B cell (primary cell): ENCODE data around the gene TADA2A. TPM values are rescaled to one million over a fixed set of nuclear protein-coding genes. Genes with fewer than 3 reads are reported as not detected.
A peak's percentile ranks its signal among the peaks of the same experiment; 100 is the strongest.

Source experiments
- ATAC-seq: fragments of 200-7000 bp; cut with Tn5 transposase; one replicate; pipeline ENCODE4 v1.10.0; 2021; ENCODE audit warnings: low read depth, mild to moderate bottlenecking, moderate number of reproducible peaks, moderate library complexity
- CTCF ChIA-PET: fragments of 350-600 bp; sonication (Branson Sonifier 250); formaldehyde crosslinking; loops from one replicate; lab custom pipeline; 2021; ENCODE audit warnings: antibody characterized with exemption, inconsistent platforms; lab: Charles Lee
- POLR2A ChIA-PET: fragments of 350-600 bp; sonication (Branson Sonifier 250); formaldehyde crosslinking; loops from one replicate; lab custom pipeline; 2021; ENCODE audit warnings: antibody characterized with exemption; lab: Charles Lee
- DNase-seq: peaks from one replicate; pipeline ENCODE4 v3.0.0; 2013
- H2AFZ ChIP-seq: 2 replicates; pipeline ENCODE4 v1.6.1; 2012; ENCODE audit warnings: mild to moderate bottlenecking, low read depth, low read length; ENCODE audit not compliant: insufficient read depth, poor library complexity, severe bottlenecking
- H3K27ac ChIP-seq, 2 donors: 1 replicate in 1 of 2; 2 replicates in 1 of 2; pipeline ENCODE4 v1.5.1; 2012 to 2013; ENCODE audit warnings: low read length in 2 of 2, mild to moderate bottlenecking in 2 of 2, moderate library complexity in 1 of 2
- H3K27me3 ChIP-seq, 4 experiments: fragments of 200-600 bp in 1 of 4; sonication (generic) in 1 of 4; replicated peaks in 1 of 4; 1 replicate in 2 of 4; 2 replicates in 2 of 4; pipeline versions ENCODE4 v1.6.1 to v1.7.0; 2013 to 2016; ENCODE audit warnings: low read length in 3 of 4, mild to moderate bottlenecking in 2 of 4, mixed read lengths in 1 of 4, moderate library complexity in 1 of 4; ENCODE audit not compliant: insufficient read depth in 4 of 4, control insufficient read depth in 3 of 4; ENCODE audit errors: control extremely low read depth in 1 of 4
- H3K36me3 ChIP-seq, 2 experiments: replicated peaks in 1 of 2; 1 replicate in 1 of 2; 2 replicates in 1 of 2; pipeline versions ENCODE4 v1.6.1 to v1.7.1; 2013; ENCODE audit warnings: low read length in 1 of 2; ENCODE audit not compliant: insufficient read depth in 2 of 2, control insufficient read depth in 1 of 2; ENCODE audit errors: control extremely low read depth in 1 of 2, extremely low read depth in 1 of 2
- H3K4me1 ChIP-seq, 2 donors: fragments of 200-600 bp in 1 of 2; sonication (generic) in 1 of 2; 1 replicate in 1 of 2; 2 replicates in 1 of 2; pipeline versions ENCODE4 v1.5.1 to v1.6.1; 2013 to 2017; ENCODE audit warnings: low read length in 2 of 2; ENCODE audit not compliant: control insufficient read depth in 2 of 2, insufficient read depth in 2 of 2
- H3K4me2 ChIP-seq: replicated peaks from 2 replicates; pipeline ENCODE3; 2012; ENCODE audit warnings: mild to moderate bottlenecking, low read depth, low read length; ENCODE audit not compliant: poor library complexity, severe bottlenecking
- H3K4me3 ChIP-seq, 5 experiments: fragments of 200-600 bp in 1 of 5; sonication (generic) in 1 of 5; 1 replicate in 3 of 5; 2 replicates in 2 of 5; pipeline versions ENCODE4 v1.5.1 to v1.7.0; 2011 to 2016; ENCODE audit warnings: low read length in 4 of 5, mild to moderate bottlenecking in 4 of 5, low read depth in 2 of 5, control low read depth in 1 of 5, moderate library complexity in 1 of 5; ENCODE audit not compliant: insufficient read depth in 1 of 5; ENCODE audit errors: control extremely low read depth in 1 of 5, extremely low read depth in 1 of 5
- H3K79me2 ChIP-seq: fragments of 200-600 bp; sonication (generic); one replicate; pipeline ENCODE4 v1.6.0; 2016; ENCODE audit warnings: low read length; ENCODE audit not compliant: control insufficient read depth, insufficient read depth
- H3K9ac ChIP-seq: fragments of 200-600 bp; sonication (generic); 2 replicates; pipeline ENCODE4 v1.6.1; 2017; ENCODE audit warnings: mild to moderate bottlenecking, low read length, moderate library complexity
- H3K9me3 ChIP-seq, 3 donors: one replicate each; pipeline versions ENCODE4 v1.6.1 to v1.7.1; 2013; ENCODE audit warnings: low read length in 2 of 3; ENCODE audit not compliant: control insufficient read depth in 2 of 3, insufficient read depth in 1 of 3; ENCODE audit errors: control extremely low read depth in 1 of 3
- H4K20me1 ChIP-seq: 2 replicates; pipeline ENCODE4 v1.6.0; 2012; ENCODE audit warnings: mild to moderate bottlenecking, low read length; ENCODE audit not compliant: insufficient read depth, control insufficient read depth, poor library complexity, severe bottlenecking
- H3K27ac Mint-ChIP-seq: one replicate; pipeline ENCODE4 v1.8.0; 2021; ENCODE audit warnings: mixed read lengths
- H3K27me3 Mint-ChIP-seq: one replicate; pipeline ENCODE4 v1.8.0; 2021; ENCODE audit warnings: mixed read lengths
- H3K4me1 Mint-ChIP-seq: one replicate; pipeline ENCODE4 v1.8.0; 2021; ENCODE audit warnings: mixed read lengths
- H3K4me3 Mint-ChIP-seq: one replicate; pipeline ENCODE4 v1.8.0; 2021; ENCODE audit warnings: mixed read lengths
- H3K9me3 Mint-ChIP-seq: one replicate; pipeline ENCODE4 v1.8.0; 2022; ENCODE audit warnings: mixed read lengths; ENCODE audit not compliant: insufficient read depth
- CTCF ChIP-seq: fragments of 200-600 bp; IDR thresholded peaks from one replicate; pipeline ENCODE4 v1.8.0; 2022; ENCODE audit warnings: antibody characterized with exemption, mild to moderate bottlenecking
- EZH2 ChIP-seq: IDR thresholded peaks from 2 replicates; pipeline ENCODE4 v1.6.1; 2012; ENCODE audit warnings: borderline replicate concordance, low read depth, mild to moderate bottlenecking, moderate library complexity, low read length; ENCODE audit not compliant: insufficient read depth, poor library complexity, severe bottlenecking
- WGBS: methylation state at CpG from one replicate; pipeline ENCODE4 v1.1.5; 2013; ENCODE audit warnings: missing lambda C conversion rate; ENCODE audit not compliant: insufficient coverage; 5-methylcytosine and 5-hydroxymethylcytosine counted together
- intact Hi-C: fragments of 100-400 bp; cut with micrococcal nuclease; formaldehyde crosslinking; loops from one replicate; pipeline ENCODE4 v1.10.0; 2022
- polyA plus RNA-seq: library from polyadenylated mRNA; depleted of rRNA; stranded (reverse); fragments of >200 nt; gene quantifications from 2 replicates; pipeline ENCODE4 v1.2.3, GENCODE V29; 2012
- total RNA-seq, 2 donors: library from RNA; stranded (reverse); fragments of 120-200 nt in 1 of 2; gene quantifications; 1 replicate in 1 of 2; 2 replicates in 1 of 2; pipeline versions ENCODE4 v1.2.3 to v1.2.4, GENCODE V29; 2013 to 2022

The TADA2A gene
- total and polyA plus RNA-seq, 2 donors (not counting 1 experiment from before 2014, with no cell fraction given), result 10.9 to 43.3 TPM

DNA sequence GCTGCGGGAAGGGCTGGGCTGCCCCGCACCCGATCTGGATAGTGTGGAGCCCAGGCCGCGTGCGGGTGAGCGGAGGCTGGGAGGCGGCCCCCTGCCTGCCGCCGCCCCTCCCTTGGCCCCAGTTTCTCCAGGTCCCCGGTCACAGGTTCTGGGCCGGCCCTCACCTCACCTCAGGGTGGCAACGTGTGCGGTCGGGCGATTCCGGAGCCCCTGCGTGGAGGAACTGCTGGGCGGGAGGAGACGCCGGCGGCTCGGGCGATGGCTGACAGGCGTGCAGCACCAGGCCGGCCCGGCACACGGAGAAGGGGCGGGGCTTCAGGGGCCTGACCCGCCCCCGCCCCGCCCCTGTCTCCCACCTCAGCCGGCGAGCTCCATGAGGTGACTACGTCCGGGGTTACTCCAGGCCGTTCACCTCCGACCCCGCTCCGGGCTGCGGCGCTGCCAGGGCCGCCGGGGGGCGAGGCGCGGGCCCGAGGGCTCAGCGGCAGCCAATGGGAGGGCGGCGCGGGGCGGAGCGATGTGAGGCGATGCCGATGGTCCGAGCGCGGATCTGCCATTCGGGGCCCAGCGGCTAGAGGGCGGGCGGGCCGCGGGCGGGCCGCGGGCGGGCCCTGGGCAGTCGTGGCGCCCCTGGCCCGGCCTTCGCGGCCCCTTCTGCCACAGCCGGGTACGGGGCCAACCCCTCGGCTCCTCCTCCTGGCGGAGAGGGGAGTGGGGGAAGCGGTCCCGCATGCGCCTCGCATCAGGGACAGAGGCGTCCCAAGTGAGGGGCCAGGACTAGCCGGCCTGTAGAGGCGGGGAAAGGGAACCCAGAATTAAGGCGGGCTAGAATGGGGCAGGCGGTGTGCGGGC, 47.6 kb upstream of the TADA2A start:
- peak overlapping the region; percentile 18 to 88 (median 83) for H3K4me3 ChIP-seq

More for the DNA sequence above, 47.6 kb upstream of the TADA2A start:
- H3K4me1 ChIP-seq, result peaks cover 12 to 18% of the 10 kb centered on the region in 2 donors
- H4K20me1 ChIP-seq, result no peaks in the 10 kb centered on the region
- H2AFZ ChIP-seq, result peak overlapping the region; percentile 91
- H3K79me2 ChIP-seq, result peaks cover 12% of the 10 kb centered on the region
- Mint-ChIP-seq H3K4me1 (peaks cover 14% of the 10 kb centered on the region), H3K27me3 (no peaks in the 10 kb centered on the region), H3K27ac (peak overlapping the region; percentile 80), H3K9me3 (no peaks in the 10 kb centered on the region), H3K4me3 (peak overlapping the region; percentile 92)
- DNase-seq, result peak; percentile 95
- TF ChIP-seq EZH2, result no peak
- peak; percentile 47 for TF ChIP-seq CTCF
- ATAC-seq, result peak; percentile 95
- H3K36me3 ChIP-seq, result peaks cover 0 to 2% of the 10 kb centered on the region in 2 experiments
- ChIA-PET CTCF (interaction anchor here (0.5 to 2.6 kb wide), 2 partner anchors 14 to 15 kb away, joined by 4 to 15 read pairs; no protein-coding TSS in a partner anchor), POLR2A (interaction anchor here (0.6 to 1.2 kb wide), 4 partner anchors 9 to 1814 kb away, joined by 3 to 10 read pairs (median 4); no protein-coding TSS in a partner anchor)
- WGBS, result under 1% methylated on average over 80 of the region's 88 CpGs
- peak overlapping the region; percentile 60 to 63 for H3K27ac ChIP-seq
- peak overlapping the region; percentile 75 for H3K9ac ChIP-seq
- peak overlapping the region; percentile 90 for H3K4me2 ChIP-seq
- intact Hi-C loops, result loop anchor here (1.0 to 5.0 kb wide), 5 partner anchors 48 to 992 kb away; partner anchors contain the start of genes SOCS7 and SYNRG
- H3K27me3 ChIP-seq, result no peaks in the 10 kb centered on the region
- H3K9me3 ChIP-seq, result no peaks in the 10 kb centered on the region
